K562 (cell line): ENCODE measurements around the gene USP8. TPM values are rescaled to one million over a fixed set of nuclear protein-coding genes. Genes with fewer than 3 reads are reported as not detected.

Source experiments
- C11orf30 ChIP-seq: fragments of 450-650 bp; IDR thresholded peaks from 2 replicates; pipeline ENCODE4 v1.6.1; 2016; ENCODE audit warnings: low read depth, mild to moderate bottlenecking
- CHD1 ChIP-seq: fragments of 200-600 bp; sonication (generic); IDR thresholded peaks from one replicate; pipeline ENCODE4 v1.6.1; 2012; ENCODE audit warnings: mild to moderate bottlenecking, moderate library complexity, low read length, inconsistent platforms
- CXXC5 ChIP-seq: fragments of 250-450 bp; sonication (Bioruptor Pico); IDR thresholded peaks from 2 replicates; pipeline ENCODE4 v1.8.0; 2022; ENCODE audit warnings: inconsistent platforms, mild to moderate bottlenecking, moderate library complexity
- FOSL1 ChIP-seq: fragments of 200-800 bp; sonication (Bioruptor generic); conservative IDR thresholded peaks from 2 replicates; pipeline ENCODE4 v1.6.1; 2016; ENCODE audit warnings: missing genetic modification characterization, missing compliant biosample characterization
- FOXJ3 ChIP-seq: sonication (generic); formaldehyde crosslinking; IDR thresholded peaks from 2 replicates; pipeline ENCODE4 v1.4.0; 2020; ENCODE audit warnings: mild to moderate bottlenecking, missing genetic modification reagents
- KLF6 ChIP-seq: fragments of 250-450 bp; sonication (Bioruptor Pico); IDR thresholded peaks from 2 replicates; pipeline ENCODE4 v1.4.0; 2020; ENCODE audit warnings: mild to moderate bottlenecking, moderate library complexity, borderline replicate concordance
- MAFG ChIP-seq: fragments of 450-650 bp; conservative IDR thresholded peaks from 2 replicates; pipeline ENCODE4 v1.6.1; 2016; ENCODE audit warnings: missing genetic modification characterization, missing compliant biosample characterization
- MAFK ChIP-seq: IDR thresholded peaks from 2 replicates; pipeline ENCODE4 v1.6.1; 2011; ENCODE audit warnings: low read length, improper control_type of control experiment
- MTA3 ChIP-seq: fragments of 450-650 bp; formaldehyde crosslinking; IDR thresholded peaks from 2 replicates; pipeline ENCODE4 v1.6.1; 2017; ENCODE audit warnings: mild to moderate bottlenecking, borderline replicate concordance
- RBFOX2 ChIP-seq: fragments of 200-400 bp; formaldehyde crosslinking; IDR thresholded peaks from 2 replicates; pipeline ENCODE4 v1.6.1; 2017; ENCODE audit warnings: low read depth, mild to moderate bottlenecking, low read length, moderate library complexity
- ZFP36 ChIP-seq: fragments of 150-350 bp; IDR thresholded peaks from 2 replicates; pipeline ENCODE4 v1.6.1; 2018; ENCODE audit warnings: low read length, low read depth; ENCODE audit not compliant: partially characterized antibody
- ZNF224 ChIP-seq: sonication (generic); formaldehyde crosslinking; IDR thresholded peaks from 2 replicates; pipeline ENCODE4 v1.8.0; 2022; ENCODE audit warnings: mild to moderate bottlenecking, missing genetic modification reagents
- polyA plus RNA-seq, 8 experiments: library from polyadenylated mRNA; depleted of rRNA in 4 of 8; stranded (reverse) in 5 of 8; unstranded in 3 of 8; fragments of >200 nt; fragmentation: Nextera tagmentation in 2 of 8; fragmentation: Illumina TruSeq in 1 of 8; extraction: Ambion mirVana in 2 of 8; extraction: Trizol in 1 of 8; gene quantifications; 2 replicates each; pipeline versions ENCODE4 v1.2.1 to v1.2.3, GENCODE V29; 2011 to 2014; ENCODE audit warnings: inconsistent platforms in 1 of 8, missing spikeins in 1 of 8
- total RNA-seq, 7 experiments: library from RNA; depleted of rRNA in 6 of 7; stranded (reverse); fragments of >200 nt in 6 of 7; fragmentation: Illumina TruSeq in 2 of 7; extraction: Trizol in 2 of 7; gene quantifications; 2 replicates each; pipeline versions ENCODE4 v1.2.1 to v1.2.3, GENCODE V29; 2011 to 2021; ENCODE audit warnings: low replicate concordance in 1 of 7
- TF ChIP-seq, protein P1 (sequence below), 2 experiments: fragments of 450-650 bp; formaldehyde crosslinking in 1 of 2; IDR thresholded peaks; 2 replicates each; pipeline versions ENCODE4 v1.4.0 to v1.6.1; 2014 to 2020; ENCODE audit warnings: mild to moderate bottlenecking in 2 of 2, borderline replicate concordance in 1 of 2, low read depth in 1 of 2
- TF ChIP-seq, protein P2 (sequence below): sonication (generic); formaldehyde crosslinking; IDR thresholded peaks from 2 replicates; pipeline ENCODE4 v1.8.1; 2022; ENCODE audit warnings: missing genetic modification reagents
- TF ChIP-seq, protein P3 (sequence below): fragments of 450-650 bp; IDR thresholded peaks from 2 replicates; pipeline ENCODE4 v1.6.1; 2017; ENCODE audit warnings: mild to moderate bottlenecking, moderate library complexity

The USP8 gene
- total and polyA plus RNA-seq, 9 of the 15 experiments (the other 6 are each of a cell fraction or from before 2014, with no cell fraction given), result 35.1 to 58.4 (median 46.1) TPM

DNA sequence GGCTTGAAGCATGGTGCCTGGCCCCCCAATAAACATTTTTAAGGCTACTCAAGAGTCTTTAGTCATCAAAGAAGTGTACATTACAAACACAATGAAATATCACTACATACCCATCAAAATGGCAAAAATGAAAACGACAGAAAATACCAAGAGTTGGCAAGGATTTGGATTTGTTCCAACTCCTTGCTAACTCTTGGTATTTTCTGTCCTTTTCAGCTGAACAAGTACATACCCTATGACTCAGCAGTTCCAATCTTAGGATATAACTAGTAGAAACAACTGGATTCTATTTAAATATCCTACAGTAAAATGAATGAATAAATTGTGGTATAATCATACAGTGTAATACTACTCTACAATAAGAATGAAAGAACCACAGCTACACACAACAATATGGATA is 44.1 kb upstream of the USP8 start (continued):
- TF ChIP-seq, protein P1, sequence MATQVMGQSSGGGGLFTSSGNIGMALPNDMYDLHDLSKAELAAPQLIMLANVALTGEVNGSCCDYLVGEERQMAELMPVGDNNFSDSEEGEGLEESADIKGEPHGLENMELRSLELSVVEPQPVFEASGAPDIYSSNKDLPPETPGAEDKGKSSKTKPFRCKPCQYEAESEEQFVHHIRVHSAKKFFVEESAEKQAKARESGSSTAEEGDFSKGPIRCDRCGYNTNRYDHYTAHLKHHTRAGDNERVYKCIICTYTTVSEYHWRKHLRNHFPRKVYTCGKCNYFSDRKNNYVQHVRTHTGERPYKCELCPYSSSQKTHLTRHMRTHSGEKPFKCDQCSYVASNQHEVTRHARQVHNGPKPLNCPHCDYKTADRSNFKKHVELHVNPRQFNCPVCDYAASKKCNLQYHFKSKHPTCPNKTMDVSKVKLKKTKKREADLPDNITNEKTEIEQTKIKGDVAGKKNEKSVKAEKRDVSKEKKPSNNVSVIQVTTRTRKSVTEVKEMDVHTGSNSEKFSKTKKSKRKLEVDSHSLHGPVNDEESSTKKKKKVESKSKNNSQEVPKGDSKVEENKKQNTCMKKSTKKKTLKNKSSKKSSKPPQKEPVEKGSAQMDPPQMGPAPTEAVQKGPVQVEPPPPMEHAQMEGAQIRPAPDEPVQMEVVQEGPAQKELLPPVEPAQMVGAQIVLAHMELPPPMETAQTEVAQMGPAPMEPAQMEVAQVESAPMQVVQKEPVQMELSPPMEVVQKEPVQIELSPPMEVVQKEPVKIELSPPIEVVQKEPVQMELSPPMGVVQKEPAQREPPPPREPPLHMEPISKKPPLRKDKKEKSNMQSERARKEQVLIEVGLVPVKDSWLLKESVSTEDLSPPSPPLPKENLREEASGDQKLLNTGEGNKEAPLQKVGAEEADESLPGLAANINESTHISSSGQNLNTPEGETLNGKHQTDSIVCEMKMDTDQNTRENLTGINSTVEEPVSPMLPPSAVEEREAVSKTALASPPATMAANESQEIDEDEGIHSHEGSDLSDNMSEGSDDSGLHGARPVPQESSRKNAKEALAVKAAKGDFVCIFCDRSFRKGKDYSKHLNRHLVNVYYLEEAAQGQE (IDR thresholded peaks at IDR 0.05; ENCODE audit: borderline replicate concordance), result no peak
- TF ChIP-seq, protein P1 (CRISPR knock-in tag; IDR thresholded peaks at IDR 0.05; ENCODE audit: low read depth), result no peak
- TF ChIP-seq MAFG (tag) (peak; percentile 76), ZFP36 (peak; percentile 86), C11orf30 (peak; percentile 83), CHD1 (no peak), CXXC5 (CRISPR knock-in tag) (no peak), FOSL1 (tag) (no peak), ZNF224 (no peak), FOXJ3 (no peak), MTA3 (no peak), MAFK (peak; percentile 67; the same call in 1 of the 2 replicates), RBFOX2 (no peak), KLF6 (CRISPR knock-in tag) (no peak)
- TF ChIP-seq, protein P2, sequence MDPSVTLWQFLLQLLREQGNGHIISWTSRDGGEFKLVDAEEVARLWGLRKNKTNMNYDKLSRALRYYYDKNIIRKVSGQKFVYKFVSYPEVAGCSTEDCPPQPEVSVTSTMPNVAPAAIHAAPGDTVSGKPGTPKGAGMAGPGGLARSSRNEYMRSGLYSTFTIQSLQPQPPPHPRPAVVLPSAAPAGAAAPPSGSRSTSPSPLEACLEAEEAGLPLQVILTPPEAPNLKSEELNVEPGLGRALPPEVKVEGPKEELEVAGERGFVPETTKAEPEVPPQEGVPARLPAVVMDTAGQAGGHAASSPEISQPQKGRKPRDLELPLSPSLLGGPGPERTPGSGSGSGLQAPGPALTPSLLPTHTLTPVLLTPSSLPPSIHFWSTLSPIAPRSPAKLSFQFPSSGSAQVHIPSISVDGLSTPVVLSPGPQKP, result no peak
- TF ChIP-seq, protein P3, sequence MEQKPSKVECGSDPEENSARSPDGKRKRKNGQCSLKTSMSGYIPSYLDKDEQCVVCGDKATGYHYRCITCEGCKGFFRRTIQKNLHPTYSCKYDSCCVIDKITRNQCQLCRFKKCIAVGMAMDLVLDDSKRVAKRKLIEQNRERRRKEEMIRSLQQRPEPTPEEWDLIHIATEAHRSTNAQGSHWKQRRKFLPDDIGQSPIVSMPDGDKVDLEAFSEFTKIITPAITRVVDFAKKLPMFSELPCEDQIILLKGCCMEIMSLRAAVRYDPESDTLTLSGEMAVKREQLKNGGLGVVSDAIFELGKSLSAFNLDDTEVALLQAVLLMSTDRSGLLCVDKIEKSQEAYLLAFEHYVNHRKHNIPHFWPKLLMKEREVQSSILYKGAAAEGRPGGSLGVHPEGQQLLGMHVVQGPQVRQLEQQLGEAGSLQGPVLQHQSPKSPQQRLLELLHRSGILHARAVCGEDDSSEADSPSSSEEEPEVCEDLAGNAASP, result no peak
- TF ChIP-seq, all 486 proteins: peak for 15
